Upper lobe of left lung (tissue), 4 donors: ENCODE measurements around the gene MYO1C.
"Not testable (repeated sequence)": the region's sequence is repeated elsewhere in the genome, so short reads cannot be mapped to it uniquely, and the experiment has no call there.

Experiments
- CTCF ChIP-seq, 6 experiments: fragments of 450-650 bp in 4 of 6; fragments of 200-600 bp in 2 of 6; sonication (generic) in 2 of 6; IDR thresholded peaks; one replicate each; pipeline ENCODE4 v1.5.1; 2016 to 2019; ENCODE audit warnings: antibody characterized with exemption in 6 of 6
- POLR2A ChIP-seq, 4 donors: fragments of 450-650 bp; IDR thresholded peaks; one replicate each; pipeline ENCODE4 v1.5.1; 2016 to 2017; ENCODE audit warnings: antibody characterized with exemption in 4 of 4, mild to moderate bottlenecking in 2 of 4

- not testable (repeated sequence) for TF ChIP-seq POLR2A, CTCF (IDR thresholded peaks at IDR 0.05)
These were observed 42.2 kb downstream of the MYO1C start for GRCh38 chr17:1450261-1450660.
